ENCODE measurements around the gene MXRA7.
A peak's percentile ranks its signal among the peaks of the same experiment; 100 is the strongest.

The MXRA7 gene

DNA sequence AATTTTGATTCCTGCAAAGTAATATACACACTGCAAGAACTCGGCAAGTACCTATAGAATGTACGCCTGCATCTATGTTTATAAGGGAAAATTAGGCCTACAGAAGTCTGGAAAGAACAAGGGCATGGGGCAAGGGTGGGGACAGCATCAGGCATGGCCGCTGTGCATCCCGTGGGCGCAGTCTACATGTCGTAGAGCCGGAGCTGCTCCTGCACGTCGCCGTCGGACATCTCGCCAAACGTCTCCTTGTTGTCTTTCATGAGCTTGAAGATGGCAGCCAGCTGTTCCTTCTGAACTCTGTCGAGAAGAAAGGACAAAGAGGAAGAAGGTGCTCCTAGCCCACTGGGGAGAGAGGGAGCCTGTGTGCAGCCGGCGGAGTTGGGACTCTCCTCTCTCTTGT is 33.4 kb downstream of the MXRA7 start:
- DNase-seq (ENCODE audit: low read depth in 2 of 2): no peak

DNA sequence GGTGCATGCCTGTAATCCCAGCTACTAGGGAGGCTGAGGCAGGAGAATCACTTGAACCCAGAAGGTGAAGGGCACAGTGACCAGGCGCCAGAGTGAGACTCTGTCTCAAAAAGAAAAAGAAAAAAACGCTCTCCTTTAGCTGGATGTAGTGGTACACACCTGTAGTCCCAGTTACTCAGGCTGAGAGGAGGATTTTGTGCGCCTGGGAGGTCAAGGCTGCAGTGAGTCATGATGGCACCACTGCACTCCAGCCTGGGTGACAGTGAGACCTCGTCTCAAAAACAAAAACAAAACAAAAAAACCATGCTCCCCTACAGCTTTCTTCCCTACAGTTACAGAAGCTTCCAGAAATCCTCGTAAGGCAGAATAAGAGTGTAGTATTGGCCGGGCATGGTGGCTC is 34.1 kb downstream of the MXRA7 start:
- no peak for DNase-seq (ENCODE audit: low read depth in 2 of 2)

DNA sequence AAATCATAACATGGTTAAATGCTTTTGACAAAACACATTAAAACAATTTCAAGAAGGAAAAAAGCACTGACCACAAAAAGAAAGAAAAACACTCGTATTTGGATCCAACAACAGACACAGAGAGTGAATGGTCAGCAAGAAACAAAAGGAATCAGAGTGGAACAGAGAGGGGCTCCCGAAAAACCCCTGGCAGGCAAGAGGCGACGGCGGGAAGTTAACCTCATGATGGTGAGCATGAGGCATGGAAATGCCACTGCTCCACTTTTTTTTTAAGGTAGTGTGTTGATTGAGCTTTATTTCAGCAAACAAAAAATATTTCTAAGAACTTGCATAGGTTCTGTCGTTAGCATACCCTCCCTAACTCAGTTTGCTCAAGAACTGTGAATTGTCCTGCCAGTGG is 35.1 kb downstream of the MXRA7 start:
- DNase-seq (ENCODE audit: low read depth in 2 of 2): no peak

DNA sequence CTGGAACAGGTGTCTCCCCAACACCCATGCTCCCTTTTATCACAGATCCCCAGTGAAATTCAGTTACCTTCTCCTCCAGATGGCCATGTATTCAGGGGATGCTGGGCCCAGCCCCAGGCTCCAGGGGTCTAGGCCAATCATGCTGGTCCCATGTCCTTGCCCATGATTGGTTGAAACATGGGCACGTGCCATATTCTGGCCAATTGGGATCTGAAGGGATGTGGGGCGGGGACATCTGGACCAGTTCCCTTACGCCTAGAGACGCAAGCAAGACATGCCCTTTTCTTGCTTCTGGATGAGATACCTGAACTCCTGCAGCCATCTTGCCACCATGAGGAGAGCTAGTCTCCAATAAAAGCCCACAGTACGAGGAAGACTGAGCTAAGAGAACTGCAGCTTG is 36.2 kb downstream of the MXRA7 start:
- no peak for DNase-seq (ENCODE audit: low read depth in 2 of 2)

DNA sequence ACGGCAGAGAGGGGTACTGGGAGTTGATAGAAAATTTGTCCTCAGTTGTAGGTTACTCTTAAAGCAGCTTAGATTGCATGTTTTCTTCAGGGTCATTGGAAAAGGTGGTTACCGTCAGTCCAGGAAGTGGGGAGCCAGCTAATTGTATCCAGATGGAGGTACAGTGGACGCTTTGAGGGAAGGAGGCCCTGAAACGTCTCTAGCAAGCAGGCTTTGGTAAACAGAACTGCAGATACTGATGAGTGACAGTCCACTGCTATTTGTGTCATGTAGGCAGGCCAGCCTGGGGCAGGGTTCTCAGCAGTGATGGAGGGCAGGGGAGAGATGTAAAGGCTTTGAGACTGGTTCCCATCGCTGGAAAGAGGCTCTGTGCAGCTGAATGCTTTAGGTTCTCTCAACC is 37.0 kb downstream of the MXRA7 start:
- no peak for DNase-seq (ENCODE audit: low read depth in 2 of 2)

DNA sequence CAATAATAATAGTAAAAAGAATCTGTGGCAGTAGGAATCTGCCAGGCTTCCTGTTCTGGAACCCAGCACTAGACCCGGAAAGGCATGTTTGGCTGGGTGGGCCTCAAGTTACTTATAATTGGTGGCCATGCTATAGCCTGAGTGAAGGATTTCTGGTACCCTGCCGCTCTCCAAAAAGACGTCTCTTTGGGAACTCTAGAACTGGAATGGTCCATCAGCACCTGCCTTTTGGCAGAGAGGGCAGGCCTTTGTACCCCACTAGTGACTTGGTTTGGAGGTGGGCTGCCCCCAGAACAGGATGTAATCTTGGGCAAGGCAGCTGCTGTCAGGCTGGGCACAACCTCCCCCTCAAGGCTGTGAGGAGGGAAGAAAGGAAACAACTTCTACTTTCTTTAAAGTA is 37.9 kb downstream of the MXRA7 start:
- DNase-seq (ENCODE audit: low read depth in 2 of 2): no peak

DNA sequence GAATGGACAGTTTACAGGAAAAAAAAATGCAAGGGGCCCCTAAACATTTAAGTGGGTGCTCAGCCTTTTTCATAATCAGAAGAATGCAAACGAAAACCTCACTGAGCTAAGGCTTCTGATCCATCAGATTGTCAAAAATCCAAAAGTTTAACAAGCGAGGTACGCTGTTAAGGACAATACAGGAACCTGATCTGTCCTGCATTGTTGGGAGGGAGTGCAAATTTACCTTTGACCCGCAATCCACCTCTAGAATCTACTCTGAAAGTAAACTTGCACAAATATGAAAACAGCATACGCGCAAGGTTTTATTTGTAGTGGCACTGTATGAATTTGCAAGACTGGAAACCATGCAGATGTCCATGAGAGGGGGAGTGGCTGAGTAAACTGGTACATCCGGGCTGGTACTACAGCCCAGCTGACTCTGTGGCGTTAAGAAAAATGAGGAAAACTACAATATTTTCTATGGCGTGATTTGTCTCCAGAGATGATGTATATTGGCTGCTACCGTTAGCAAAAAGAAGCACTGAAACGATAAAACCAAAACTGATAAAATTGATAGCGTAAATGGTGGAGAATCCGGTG is 38.4 kb downstream of the MXRA7 start:
- no peak for DNase-seq (ENCODE audit: low read depth in 2 of 2)

DNA sequence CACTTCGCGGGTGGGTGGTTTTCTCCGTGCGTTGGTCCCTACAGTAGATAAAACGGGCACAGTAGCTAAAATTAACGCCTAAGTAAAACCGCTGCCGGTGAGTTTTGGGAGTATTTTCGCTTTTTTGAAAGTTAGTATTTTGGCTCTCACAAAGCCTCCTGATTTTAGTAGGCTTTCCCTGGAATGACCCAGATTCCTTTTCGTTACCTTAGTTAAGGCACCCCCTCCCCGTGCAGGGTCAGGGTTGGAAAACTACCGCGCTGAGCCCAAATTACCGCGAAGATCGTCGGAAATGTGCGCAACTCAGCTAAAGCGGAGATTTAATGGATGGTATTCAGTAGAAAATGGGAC is 38.9 kb downstream of the MXRA7 start:
- no peak for DNase-seq (ENCODE audit: low read depth in 2 of 2)

DNA sequence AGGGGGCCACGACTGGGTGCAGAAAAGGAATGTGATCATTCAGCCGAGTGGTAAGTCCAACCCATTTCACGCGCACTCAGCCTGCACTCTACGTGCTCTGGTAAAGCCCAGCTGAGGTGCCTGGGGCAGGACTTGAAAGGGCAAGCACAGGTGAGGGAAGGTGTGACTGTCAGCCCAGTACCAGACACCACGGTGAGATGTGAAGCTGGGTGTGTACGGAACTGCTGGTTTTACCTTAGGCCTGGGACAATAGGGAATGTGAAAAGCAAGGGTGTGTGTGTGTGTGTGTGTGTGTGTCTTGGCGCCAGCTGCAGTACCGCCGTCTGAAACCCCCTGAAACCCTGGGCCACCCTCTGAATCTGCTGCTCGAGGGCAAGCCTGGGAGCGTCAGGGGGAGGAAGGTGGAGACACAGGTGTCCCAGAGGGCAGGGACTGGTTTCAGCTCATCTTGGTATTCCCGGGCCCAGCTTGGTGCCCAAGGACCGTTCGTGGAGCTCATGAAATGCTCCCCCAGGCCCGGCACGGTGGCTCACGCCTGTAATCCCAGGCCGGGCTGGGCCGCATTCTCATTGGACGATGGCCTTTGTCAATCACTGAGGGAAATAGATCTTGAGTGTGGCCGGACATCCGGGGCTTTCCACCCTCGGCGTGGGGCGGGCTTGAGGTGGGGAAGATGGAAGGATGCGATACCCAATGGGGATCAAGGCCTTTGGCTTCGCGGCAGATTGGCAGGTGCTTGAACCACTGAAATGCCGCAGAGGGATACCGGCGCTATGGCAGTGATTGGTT is 39.4 kb downstream of the MXRA7 start:
- peak; percentile 99 to 100 for DNase-seq (ENCODE audit: low read depth in 2 of 2)

DNA sequence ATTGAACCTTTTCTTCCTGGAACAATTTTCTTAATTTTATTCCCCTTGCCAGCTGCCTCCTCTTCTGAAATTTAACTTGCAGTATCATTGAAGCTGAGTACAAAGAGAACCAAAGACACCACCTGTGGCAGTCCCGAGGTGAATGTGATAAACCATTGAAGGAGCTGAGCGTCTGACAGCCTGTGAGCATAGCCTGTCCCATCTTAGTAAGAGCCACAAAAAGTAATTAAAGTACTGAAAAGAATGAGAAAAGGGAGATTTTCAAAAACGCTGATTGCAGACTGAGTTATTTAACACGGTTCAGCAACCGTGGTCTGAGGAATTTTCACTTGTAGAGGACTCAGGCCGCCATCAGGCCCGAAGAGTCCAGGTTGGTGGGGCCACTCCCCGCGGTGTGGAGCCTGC is 40.0 kb downstream of the MXRA7 start:
- no peak for DNase-seq (ENCODE audit: low read depth in 2 of 2)

DNA sequence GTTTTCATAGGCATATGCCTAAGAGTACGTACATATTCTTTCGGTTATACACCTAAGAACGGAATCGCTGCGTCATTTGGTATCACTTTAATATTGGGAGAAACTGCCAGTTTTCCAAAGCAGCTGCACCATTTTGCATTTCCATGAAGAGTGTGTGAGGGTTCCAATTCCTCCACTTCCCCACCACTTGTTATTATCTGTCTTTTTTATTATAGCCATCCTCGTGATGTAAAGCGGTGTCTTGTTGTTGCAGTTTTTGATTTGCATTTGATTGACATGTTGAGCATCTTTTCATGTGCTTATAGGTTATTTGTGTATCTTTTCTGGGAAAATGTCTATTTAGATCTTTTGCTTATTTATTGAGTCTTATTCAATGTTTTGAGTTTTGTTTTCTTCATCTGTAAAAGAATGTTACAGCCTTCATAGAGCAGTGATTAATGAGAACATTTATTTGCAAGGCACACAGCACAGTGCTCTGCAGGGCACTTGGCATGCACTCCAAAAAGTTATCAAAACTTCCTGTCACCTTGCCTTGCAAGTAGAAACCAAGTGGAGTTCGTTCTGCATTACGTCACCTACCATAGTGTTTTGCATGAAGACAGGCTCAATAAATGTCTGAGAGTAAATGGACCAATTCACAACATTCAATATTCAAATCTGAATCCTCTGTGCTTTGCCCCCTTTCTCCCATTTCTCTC is 40.6 kb downstream of the MXRA7 start:
- no peak for DNase-seq (ENCODE audit: low read depth in 2 of 2)

DNA sequence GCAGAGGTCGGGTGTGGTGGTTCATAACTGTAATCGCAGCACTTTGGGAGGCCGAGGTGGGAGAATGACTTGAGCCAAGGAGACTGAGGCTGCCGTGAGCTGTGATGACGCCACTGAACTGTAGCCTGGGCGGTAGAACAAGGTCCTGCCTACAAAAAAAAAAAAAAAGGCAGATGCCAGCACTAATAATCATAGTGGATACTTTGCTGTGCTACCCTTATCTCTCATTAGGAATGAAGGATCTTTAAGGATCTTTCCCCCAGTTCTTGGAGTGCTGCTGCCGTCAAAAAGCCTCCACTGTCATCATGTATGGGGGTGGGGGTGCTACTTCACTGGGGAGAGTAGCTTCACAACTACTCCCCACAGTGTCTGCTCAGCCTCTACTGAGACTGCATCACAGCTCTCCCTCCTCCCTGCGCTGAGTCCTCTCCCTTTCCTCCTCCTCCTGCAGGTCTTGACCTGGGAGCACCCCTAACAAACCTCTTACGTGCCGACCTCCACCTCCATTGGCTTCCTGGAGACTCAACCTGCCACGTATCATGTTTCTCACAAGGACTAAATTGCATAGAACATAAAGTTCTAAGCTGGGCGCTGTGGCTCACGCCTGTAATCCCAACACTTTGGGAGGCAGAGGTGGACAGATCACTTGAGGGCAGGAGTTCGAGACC is 42.8 kb downstream of the MXRA7 start:
- no peak for DNase-seq (ENCODE audit: low read depth in 2 of 2)

DNA sequence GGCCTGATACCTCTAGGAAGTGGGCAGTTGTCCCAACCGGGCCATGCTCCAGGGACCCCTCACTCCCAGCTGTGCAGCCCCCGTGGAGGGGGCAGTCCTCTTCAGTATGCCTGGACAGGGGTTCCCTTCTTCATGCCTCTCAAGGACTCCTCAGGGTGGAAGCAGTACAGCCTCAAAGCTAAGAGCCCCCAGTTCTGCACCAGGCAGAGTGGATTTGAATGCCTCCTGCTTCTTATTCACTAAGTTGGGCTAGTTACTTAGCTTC is 43.3 kb downstream of the MXRA7 start:
- no peak for DNase-seq (ENCODE audit: low read depth in 2 of 2)

DNA sequence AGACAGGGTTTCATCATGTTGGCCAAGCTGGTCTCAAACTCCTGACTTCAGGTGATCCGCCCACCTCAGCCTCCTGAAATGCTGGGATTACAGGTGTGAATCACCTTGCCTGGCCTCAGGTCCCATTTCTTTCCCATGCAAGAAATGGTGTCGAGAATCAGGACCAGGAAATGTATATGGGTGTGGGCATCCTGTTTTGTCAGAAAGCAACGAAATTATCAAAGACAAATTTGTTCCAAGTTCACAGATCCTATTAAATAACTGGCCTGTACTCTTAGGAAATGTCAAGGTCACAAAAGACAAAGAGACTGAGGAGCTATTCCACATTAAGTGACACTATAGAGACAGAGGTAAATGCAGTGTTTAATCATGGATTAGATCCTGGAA is 50.1 kb downstream of the MXRA7 start:
- DNase-seq (ENCODE audit: low read depth in 2 of 2): no peak

DNA sequence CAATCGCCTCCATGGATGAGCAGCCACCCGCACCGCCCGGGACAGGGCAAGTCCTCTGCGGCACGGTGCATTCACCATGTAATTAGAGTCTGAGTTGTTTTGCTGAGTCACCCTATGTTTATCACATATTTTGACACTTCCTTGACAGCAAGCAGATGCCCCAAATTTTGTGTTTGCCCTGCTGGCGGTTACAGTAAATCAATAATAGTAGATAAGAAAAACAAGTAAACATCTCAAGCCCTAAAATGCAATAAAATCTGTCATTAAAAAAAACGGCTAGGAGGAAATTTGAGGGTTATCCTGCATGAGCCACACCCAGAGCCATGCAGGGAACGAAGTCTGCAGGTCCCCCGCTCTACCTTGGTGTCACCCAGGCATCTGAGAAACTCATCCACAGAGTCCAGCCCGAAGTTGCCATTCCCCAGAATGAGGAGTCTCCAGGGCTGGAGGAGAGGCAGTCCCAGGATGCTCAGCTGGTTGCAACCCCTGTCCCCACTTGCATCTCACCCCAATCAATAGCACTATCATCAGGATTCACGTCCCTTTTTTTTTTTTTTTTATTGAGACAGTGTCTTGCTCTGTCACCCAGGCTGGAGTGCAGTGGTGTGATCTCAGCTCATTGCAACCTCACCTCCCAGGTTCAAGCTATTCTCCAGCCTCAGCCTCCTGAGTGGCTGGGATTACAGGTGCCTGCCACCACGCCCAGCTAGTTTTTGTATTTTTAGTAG is 50.7 kb downstream of the MXRA7 start:
- DNase-seq (ENCODE audit: low read depth in 2 of 2): no peak

DNA sequence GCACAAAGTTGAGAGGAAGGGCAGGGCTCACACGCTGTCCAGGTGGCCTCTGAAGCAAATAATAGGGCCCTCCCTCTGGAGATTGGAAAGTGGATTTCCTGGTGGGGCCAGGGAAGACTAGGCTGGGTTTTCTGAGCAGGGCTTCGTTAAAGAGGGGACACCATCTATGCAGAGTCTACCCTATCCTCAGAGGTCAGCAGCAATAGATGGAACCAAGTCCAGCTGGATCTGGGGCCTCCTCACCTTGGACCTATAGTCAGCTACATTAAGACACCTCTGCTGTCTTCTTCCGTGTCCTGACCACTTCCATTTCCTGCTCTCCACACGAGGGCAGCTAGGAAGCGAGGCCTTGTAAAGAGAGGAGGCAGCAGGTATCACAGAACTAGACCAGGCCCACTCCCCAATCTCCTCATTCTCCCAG is 52.5 kb downstream of the MXRA7 start:
- DNase-seq (ENCODE audit: low read depth in 2 of 2): no peak

DNA sequence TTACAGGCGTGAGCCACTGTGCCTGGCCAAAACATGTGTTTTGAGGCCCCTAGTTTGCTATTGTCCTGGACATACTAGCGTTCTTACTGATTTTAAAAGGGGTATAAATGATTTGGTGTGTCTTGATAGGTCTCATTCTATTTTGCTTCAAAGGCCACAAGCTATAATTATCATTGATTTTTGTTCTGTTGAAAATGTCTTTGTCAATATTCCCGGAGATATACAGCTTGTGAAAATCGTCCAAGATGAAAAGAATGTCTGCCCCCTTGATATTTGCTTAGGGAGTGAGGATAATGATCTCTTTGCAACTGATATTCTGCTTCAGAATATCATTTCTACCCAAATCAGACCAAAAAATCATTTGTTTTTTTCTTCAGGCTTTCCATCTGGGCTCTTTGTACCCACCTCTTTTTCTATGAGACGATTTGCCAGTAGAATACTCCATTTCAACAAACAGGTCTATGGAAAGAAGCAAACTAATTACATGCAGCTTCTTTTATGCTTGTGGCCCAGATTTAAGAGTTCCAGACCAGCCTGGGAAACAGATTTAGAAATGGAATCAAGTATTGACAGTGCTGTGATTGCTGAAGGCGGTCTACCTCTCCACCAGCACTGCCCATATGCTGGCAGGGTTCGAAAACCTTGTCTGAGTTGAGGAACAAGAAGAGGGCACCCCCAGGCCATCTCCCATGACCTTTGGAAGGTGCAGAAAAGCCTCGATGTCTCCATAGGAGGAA is 53.1 kb downstream of the MXRA7 start:
- DNase-seq (ENCODE audit: low read depth in 2 of 2): no peak

DNA sequence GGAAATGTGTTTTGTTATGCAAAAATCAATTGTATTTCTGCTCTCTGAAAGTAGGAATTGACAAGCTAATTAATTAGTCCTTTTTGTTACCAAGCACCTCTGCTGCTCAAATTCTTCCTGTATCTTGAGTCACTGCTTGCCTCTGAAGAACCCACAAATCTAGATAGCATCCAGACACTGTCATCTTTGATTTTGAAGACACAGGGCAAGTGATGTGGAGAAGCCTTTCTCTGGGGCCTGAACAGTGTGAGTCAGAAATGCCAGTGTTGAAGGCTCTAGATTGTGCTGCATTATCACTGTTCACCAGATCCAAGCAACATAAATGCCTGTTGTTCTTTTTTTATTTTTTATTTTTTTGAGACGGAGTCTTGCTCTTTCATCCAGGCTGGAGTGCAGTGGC is 56.4 kb downstream of the MXRA7 start:
- no peak for DNase-seq (ENCODE audit: low read depth in 2 of 2)

DNA sequence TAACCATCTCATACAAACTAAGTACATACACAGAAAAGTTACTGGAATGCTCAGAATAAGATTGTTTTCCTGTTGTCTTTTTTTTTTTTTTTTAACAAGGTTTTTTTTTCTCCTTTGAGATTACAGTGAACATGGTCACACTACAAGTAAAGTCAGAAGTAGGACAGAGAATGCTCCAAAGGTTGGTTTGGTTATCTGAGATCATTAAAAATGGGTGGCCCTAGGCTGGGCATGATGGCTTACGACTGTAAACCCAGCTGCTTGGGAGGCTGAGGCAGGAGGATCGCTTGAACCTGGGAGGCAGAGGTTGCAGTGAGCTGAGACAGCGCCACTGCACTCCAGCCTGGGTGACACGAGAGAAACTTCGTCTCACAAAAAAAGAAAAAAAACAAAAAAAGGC is 60.3 kb downstream of the MXRA7 start:
- no peak for DNase-seq (ENCODE audit: low read depth in 2 of 2)

DNA sequence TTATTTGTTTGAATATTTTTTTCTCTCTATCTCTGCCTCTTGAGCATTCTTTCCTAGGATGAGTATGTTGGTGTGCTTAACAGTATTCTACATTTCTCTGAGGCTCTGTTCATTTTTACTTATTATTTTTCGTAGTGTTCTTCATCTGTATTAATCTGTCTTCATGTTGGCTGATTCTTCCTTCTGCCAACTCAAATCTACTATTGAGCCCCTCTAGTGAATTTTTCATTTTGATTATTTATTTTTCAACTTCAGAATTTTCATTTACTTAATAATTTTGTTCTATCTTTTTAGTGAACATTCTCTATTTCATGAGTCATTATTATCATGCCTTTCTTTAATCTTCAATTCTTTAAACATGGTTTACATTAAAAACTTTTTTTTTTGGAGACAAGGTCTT is 64.1 kb downstream of the MXRA7 start:
- no peak for DNase-seq (ENCODE audit: low read depth in 2 of 2)

DNA sequence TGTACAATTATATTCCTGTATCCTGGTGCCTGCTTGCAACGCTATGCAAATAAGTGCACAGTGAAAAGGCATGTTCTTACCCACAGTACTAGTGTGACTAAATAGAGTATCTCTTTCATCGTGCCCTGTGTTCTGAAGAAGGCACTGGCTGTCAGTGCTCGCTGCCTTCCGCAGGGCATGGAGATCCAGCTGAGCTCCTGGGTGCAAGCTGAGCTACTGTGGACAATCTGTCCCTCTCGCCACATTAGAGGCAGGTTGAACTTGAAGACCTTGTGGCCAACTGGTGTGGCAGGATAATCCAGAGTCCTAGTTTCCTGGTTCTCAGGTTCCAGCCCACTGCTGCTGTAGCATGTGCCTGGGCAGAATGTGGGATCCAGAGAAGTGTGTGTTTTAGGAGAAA is 65.3 kb downstream of the MXRA7 start:
- DNase-seq (ENCODE audit: low read depth in 2 of 2): no peak

DNA sequence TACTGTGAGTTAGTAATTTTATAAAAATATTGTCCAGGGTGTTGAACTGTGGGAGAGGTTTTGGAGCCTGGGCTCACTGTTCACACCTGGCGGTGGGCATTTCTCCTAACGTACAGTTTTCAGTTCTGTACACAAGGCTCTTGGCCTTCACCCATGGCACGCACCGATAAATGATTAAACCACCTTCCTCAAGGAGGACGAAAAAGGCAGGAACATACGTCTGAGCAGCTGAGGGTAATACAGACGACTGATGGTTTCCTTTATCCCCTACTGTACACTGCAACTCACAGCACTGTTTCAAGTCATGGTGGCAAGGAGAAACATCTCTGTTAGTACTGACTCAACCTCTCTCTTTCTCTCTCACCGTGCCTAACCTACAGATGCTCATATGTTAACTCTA is 65.8 kb downstream of the MXRA7 start:
- no peak for DNase-seq (ENCODE audit: low read depth in 2 of 2)
